Type B pancreatic cell (in vitro differentiated cells): ENCODE results near the gene INTS15. TPM values are rescaled to one million over a fixed set of nuclear protein-coding genes. Genes with fewer than 3 reads are reported as not detected.

Experiments
- DNase-seq: peaks from one replicate; pipeline ENCODE4 v3.0.0; 2021; ENCODE audit warnings: mixed read lengths; ENCODE audit not compliant: unreplicated experiment; ENCODE audit errors: extremely low spot score
- H3K27ac Mint-ChIP-seq: 2 replicates; pipeline ENCODE4 v1.8.0; 2021; ENCODE audit warnings: mild to moderate bottlenecking, mixed read lengths
- H3K27me3 Mint-ChIP-seq: 2 replicates; pipeline ENCODE4 v1.8.0; 2021; ENCODE audit warnings: mixed read lengths
- H3K36me3 Mint-ChIP-seq: 2 replicates; pipeline ENCODE4 v1.8.0; 2021; ENCODE audit warnings: mixed read lengths
- H3K4me1 Mint-ChIP-seq: one replicate; pipeline ENCODE4 v1.8.0; 2021; ENCODE audit warnings: mixed read lengths; ENCODE audit not compliant: unreplicated experiment
- H3K4me3 Mint-ChIP-seq: 2 replicates; pipeline ENCODE4 v1.8.0; 2021; ENCODE audit warnings: mild to moderate bottlenecking, mixed read lengths
- H3K9me3 Mint-ChIP-seq: 2 replicates; pipeline ENCODE4 v1.8.0; 2021; ENCODE audit warnings: mixed read lengths
- CTCF ChIP-seq: fragments of 200-600 bp; sonication (generic); conservative IDR thresholded peaks from 2 replicates; pipeline ENCODE4 v1.5.0; 2021; ENCODE audit warnings: antibody characterized with exemption, mild to moderate bottlenecking
- total RNA-seq: library from RNA; stranded (reverse); gene quantifications from 2 replicates; pipeline ENCODE4 v1.2.1, GENCODE V29; 2021; ENCODE audit warnings: low replicate concordance

Gene INTS15
- total RNA-seq, 1 donor from 2014 or later = 44.1 TPM

GRCh38 chr7:6622134-6622710 is 32.4 kb downstream of the INTS15 start:
- Mint-ChIP-seq H3K4me3 (no peak overlapping the region), H3K9me3 (no peaks in the 10 kb centered on the region)

GRCh38 chr7:6623589-6624245 is 33.9 kb downstream of the INTS15 start:
- no peak for TF ChIP-seq CTCF
- H3K4me1 Mint-ChIP-seq = no peaks in the 10 kb centered on the region
- H3K4me3 Mint-ChIP-seq = no peak overlapping the region
- no peak overlapping the region for H3K27ac Mint-ChIP-seq
- H3K27me3 Mint-ChIP-seq = no peaks in the 10 kb centered on the region
- DNase-seq = no peak
- peaks cover 4% of the 10 kb centered on the region for H3K36me3 Mint-ChIP-seq
- H3K9me3 Mint-ChIP-seq = no peaks in the 10 kb centered on the region

More at GRCh38 chr7:6622134-6622710, 32.4 kb downstream of the INTS15 start:
- TF ChIP-seq CTCF = no peak
- no peak for DNase-seq
- peaks cover 4% of the 10 kb centered on the region for H3K36me3 Mint-ChIP-seq
- H3K4me1 Mint-ChIP-seq = no peaks in the 10 kb centered on the region
- no peak overlapping the region for H3K27ac Mint-ChIP-seq
- H3K27me3 Mint-ChIP-seq = no peaks in the 10 kb centered on the region

- Mint-ChIP-seq H3K36me3 (peaks cover 4% of the 10 kb centered on the region), H3K4me1 (no peaks in the 10 kb centered on the region), H3K27ac (no peak overlapping the region)
These were observed 34.4 kb downstream of the INTS15 start for GRCh38 chr7:6624246-6624611.

GRCh38 chr7:6628045-6628444 is 38.2 kb downstream of the INTS15 start:
- H3K4me1 Mint-ChIP-seq = no peaks in the 10 kb centered on the region
- no peak for TF ChIP-seq CTCF
- no peak overlapping the region for H3K4me3 Mint-ChIP-seq
- no peaks in the 10 kb centered on the region for H3K27me3 Mint-ChIP-seq
- H3K27ac Mint-ChIP-seq = no peak overlapping the region
- no peaks in the 10 kb centered on the region for H3K36me3 Mint-ChIP-seq
- H3K9me3 Mint-ChIP-seq = no peaks in the 10 kb centered on the region
- no peak for DNase-seq

More at GRCh38 chr7:6624246-6624611, 34.4 kb downstream of the INTS15 start:
- TF ChIP-seq CTCF = no peak
- H3K27me3 Mint-ChIP-seq = no peaks in the 10 kb centered on the region
- H3K4me3 Mint-ChIP-seq = no peak overlapping the region
- no peak for DNase-seq
- no peaks in the 10 kb centered on the region for H3K9me3 Mint-ChIP-seq

GRCh38 chr7:6630007-6630849 is 40.4 kb downstream of the INTS15 start:
- DNase-seq = no peak
- no peaks in the 10 kb centered on the region for H3K36me3 Mint-ChIP-seq
- no peaks in the 10 kb centered on the region for H3K9me3 Mint-ChIP-seq
- no peak overlapping the region for H3K4me3 Mint-ChIP-seq
- TF ChIP-seq CTCF = no peak
- peak overlapping the region; percentile 59 for H3K27ac Mint-ChIP-seq
- H3K27me3 Mint-ChIP-seq = no peaks in the 10 kb centered on the region
- no peaks in the 10 kb centered on the region for H3K4me1 Mint-ChIP-seq
